Activated T-helper 1 cell treated with Interleukin-2 at 50 U/mL for 16 hours (primary cell): ENCODE results near the gene SCGB2A2.

Experiments
- DNase-seq: peaks from one replicate; pipeline ENCODE4 v3.0.0-alpha.2; 2020; ENCODE audit warnings: low read depth

SCGB2A2 gene

DNA sequence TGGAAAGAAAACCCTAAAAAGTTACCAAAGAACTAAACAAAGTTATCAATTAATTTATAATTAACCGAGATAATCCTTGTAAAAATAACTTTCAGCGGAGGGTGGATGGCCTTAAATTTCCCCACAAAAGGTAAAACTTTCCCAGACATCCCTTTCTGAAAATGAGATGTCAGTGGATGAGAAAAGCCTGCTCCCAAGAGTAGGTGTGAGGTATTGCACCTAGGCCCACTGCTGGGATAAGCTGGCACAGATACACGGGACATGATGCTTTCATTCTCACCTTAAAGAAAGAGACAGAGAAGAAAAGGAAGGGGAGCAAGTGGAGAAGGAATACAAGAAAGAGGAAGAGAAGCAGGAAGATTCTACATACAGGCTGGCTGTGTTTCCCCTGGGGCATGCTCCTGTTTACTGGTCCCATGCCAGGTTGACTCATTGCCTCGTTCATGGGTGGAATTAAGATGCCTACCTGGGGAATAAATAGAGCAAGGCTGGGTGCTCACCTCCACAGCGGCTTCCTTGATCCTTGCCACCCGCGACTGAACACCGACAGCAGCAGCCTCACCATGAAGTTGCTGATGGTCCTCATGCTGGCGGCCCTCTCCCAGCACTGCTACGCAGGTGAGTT is at the start of gene SCGB2A2:
SCGB2A2 (plus strand) TSS at position 505 of the 625 bp plus-strand sequence; CDS start at position 564, 59 bp downstream.
- DNase-seq = no peak

DNA sequence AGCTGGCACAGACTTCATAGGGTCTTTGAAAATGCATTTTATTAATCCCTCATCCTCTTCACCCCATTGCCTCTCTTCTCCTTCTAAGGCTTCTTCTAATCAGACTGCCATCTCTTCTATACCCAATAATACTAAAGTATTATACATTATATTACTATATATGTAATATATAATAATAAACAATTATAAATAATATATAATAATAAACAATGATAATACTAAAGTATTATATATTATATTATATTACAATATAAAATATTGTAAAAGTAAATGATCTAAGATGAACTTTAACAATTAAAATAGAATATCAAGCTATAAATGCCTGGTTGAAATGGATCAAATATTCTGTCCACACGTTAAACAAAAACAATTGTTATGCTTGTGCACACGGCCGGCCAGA is 48.5 kb upstream of the SCGB2A2 start:
- DNase-seq = no peak

DNA sequence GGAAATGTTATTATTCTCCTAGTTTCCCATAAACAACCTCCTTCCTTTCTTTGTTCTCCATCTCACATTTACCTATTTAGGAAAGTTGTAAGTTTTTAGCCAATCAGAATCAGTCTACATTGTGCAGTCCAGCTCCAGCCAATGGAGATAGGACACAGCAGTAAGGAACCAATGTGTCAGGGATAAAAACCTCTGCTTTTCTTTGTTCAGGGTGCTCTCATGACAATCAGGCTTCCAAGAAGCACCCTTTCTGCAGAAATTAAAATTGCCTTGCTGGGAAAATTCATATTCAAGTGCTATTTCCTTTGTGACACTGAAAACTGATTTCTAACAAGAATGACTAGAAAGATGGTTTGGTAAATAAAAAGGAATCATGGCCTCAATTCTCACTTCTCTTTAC is 46.9 kb upstream of the SCGB2A2 start:
- no peak for DNase-seq

DNA sequence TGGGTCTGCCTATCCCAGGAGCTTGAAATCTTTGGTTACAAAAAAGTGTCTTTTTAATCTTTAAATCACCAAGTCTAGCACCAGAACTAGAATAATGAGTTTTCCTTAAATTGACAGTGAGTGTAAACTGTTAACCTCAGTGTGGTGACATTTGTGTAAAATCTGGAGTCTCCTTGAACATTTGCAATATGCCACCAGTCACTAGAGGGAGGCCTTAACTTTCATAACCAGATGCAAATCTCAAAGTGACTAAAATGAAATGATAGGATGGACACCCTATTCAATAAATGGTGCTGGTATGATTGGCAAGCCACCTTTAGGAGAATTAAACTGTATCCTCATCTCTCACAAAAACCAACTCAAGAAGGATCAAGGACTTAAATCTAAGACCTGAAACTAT is 36.2 kb upstream of the SCGB2A2 start:
- no peak for DNase-seq

DNA sequence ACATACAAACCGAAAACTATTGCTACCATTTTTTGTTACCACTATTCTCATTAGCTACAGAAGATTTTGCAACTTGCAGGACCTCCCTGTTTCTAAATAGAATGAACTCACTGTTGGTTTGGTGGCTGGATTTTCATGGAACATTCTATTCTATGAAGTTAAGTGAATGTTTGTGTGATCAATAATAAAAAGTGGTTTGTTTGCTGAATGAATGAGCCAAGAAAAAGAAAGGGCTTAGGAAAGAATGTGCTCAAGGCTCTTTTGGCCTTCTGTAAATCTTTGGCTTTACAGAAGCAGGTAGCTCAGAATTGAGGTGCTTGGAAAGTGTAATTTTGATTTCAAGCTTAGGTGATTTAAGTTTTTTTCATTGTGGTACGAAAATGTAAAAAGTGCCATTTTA is 33.8 kb upstream of the SCGB2A2 start:
- no peak for DNase-seq

DNA sequence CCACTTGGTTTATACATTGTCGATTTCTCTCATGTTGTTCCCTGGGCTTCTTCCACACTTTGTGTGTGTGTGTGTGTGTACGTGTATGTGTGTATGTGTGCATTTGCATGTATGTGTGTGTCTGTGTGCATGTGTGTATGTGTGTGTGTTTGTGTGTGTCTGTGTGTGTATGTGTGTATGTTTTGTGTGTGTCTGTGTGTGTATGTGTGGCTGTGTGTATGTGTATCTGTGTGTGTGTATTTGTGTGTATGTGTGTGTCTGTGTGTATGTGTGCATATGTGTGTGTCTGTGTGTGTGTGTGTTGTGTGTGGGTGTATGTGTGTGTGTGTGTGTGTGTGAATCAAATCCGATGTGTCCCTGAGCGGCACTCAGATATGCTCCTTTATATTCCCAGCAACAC is 32.5 kb upstream of the SCGB2A2 start:
- DNase-seq = no peak

DNA sequence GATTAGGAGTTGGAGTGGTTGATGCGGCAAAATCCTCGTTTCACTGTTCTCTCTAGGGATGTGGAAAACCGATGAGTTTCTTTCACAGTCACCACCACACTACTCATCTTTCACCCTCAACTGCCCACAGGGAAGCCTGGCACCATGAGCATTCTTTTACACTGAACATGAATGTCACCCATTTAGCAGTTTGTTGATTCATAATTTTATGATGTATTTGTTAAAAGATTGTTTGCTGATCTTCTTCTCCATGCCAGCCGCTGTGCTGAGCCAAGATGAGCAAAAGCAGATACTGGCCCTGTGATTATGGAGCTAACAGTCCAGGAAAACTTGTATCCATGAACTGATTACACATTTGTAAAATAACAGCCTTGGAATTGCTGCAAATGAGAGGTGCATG is 31.8 kb upstream of the SCGB2A2 start:
- DNase-seq = no peak

DNA sequence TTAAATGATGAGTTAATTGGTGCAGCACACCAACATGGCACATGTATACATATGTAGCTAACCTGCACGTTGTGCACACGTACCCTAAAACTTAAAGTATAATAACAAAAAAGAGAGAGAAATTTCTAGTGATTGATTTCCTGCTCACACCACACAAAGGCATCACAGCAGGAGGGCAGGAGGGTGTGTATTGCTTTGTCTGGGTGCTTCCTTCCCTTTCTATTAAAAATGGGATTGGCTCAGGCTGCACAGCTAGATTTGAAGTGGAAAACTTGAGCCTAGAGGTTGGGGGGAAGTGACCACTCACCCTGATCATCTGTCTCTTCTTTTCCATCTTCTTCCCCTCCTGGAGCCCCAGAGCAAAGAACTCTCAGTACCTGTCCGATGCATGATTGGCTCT is 28.9 kb upstream of the SCGB2A2 start:
- no peak for DNase-seq

DNA sequence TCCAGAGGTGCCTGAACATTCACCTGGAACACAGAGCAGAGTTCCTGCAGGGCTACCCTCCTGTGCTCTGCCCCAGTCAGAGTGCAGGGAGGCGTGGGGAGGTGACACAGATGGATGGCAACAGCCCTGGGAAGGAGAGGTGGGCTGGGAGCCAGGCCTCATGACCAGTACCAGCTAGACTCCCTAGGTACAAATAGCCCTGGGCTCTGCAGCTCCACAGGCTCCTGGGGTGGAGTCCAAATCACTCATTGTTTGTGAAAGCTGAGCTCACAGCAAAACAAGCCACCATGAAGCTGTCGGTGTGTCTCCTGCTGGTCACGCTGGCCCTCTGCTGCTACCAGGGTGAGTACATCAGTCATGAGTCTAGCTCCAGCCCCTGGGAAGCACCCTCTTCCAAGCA is 27.9 kb upstream of the SCGB2A2 start, which contains the start of gene SCGB1D2:
SCGB1D2 (plus strand) TSS at position 219 of the 400 bp plus-strand sequence; CDS start at position 288, 69 bp downstream.
- DNase-seq = no peak

DNA sequence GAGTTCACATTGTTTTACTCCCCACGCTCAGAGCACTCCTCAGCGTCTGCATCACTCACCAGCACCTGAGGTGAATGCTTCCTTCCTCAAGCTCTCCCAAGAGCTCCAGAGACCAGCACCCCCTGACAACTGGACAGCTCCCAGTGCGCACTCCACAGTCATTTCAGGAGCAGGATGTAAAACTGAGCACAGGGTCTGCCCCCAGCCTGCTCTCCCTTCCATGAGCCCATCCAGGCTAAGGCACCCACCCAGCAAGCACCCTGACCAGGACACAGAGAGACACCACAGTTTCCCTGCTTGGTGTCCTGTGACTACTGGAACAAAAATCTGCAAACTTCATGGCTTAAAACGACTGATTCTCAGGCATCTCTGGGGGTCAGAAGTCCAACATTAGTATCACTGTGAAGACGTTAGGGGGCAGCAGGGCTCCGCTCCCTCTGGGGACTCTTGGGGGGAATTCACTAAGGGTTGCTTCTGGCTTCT is 24.6 kb upstream of the SCGB2A2 start:
- no peak for DNase-seq

DNA sequence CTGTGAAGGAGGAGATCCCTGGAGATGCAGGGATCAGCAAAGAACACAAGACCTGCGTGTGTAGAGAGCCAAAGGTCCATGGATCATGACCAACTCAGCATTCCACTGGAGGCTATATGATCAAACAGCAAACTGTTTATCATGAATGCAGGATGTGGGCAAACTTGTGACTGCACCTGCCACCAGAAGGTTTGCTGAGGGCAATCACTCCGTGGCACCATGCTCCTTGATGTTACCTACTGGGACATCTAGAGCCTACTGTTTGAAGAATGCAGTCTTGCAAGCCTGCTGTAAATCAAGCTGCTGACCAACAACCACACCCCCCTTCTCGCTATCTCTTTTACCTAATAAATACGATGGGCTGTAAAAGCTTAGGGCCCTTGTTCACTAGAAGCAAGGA is 18.3 kb upstream of the SCGB2A2 start:
- no peak for DNase-seq

DNA sequence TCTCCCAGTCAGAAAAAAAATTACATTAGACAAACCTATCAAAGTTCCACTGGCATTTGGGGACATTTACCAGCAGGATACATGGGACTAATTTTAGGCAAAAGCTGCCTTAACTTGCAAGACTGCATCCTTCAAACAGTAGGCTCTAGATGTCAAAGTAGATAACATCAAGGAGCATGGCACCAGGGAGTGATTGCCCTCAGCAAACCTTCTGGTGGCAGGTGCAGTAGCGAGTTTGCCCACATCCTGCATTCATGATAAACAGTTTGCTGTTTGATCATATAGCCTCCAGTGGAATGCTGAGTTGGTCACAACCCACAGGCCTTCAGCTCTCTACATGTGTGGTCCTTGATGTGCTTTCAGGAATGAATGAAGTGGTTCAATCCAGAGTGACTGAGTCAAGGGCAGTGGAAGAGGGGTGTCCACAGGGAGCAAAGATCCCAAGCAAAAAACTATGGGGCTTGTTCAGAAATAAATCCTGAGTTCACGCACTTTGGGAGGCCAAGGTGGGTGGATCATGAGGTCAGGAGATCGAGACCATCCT is 15.9 kb upstream of the SCGB2A2 start:
- DNase-seq = no peak

DNA sequence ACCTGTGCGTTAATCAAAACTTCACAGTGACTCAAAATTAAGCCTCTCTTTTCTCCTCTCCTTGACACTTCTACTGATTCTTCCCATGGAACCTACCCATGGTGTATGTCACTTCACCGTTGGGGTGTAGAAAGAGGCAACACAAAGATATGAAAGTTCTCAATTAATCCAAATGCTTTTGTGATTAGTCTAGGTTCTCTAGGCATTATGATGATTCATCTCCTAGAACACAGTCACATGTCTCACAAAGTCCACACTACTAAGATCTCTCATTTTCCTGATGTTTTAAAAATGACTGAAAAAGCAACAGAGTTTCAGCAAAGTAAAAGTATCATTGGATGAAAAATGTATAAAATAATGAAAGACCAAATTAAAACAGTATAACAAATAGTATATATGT is 13.7 kb upstream of the SCGB2A2 start:
- no peak for DNase-seq

DNA sequence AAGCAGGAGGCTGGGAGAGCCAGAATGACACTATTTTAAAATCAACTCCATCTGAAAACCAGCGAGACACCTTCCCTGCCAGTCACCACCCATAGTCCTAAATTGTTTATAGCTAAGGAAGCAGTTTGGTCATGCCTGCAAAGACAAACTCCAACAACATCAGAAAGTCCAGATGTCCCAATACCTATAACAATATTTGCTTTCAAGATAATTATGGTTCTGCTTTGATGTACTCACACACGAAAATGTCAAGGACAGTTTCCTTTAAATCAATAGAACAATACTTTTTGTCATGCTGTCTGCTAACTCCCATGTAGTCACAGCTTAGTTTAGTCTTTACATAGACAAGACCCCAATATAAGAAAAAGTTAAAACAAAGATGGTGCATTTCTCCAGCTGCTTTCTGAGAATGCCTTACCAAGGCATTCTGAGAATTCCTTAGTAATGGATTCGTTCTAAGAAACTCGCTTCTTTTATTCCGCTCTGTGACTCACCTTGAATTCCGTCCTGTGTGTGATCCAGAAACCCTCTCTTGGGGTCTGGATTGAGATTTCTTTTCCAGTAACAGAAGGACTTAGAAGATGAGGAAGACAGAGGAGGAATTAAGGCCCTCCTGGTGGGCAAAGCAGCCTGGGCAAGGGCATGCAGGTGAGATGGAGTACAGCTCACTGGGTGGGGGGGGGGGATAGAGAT is 9.6 kb upstream of the SCGB2A2 start:
- no peak for DNase-seq

DNA sequence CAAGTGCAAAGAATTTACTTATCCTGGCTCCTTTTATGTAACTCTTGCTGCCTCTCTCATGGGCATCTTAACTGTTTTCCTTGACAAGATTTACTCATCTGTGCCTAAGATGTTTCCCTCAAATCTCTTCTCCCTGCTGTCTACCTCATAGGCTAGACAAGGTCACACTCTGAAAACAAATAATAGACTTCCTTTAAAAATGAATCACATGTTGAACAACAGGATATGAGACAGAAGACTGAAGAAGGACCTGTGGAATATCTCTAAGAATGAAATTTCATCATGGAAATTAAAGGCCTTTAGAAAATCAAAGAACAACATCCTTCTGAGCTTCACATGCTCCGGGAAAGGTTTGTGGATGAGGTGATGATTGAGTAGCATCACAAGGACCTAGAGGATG is 6.0 kb upstream of the SCGB2A2 start:
- no peak for DNase-seq

DNA sequence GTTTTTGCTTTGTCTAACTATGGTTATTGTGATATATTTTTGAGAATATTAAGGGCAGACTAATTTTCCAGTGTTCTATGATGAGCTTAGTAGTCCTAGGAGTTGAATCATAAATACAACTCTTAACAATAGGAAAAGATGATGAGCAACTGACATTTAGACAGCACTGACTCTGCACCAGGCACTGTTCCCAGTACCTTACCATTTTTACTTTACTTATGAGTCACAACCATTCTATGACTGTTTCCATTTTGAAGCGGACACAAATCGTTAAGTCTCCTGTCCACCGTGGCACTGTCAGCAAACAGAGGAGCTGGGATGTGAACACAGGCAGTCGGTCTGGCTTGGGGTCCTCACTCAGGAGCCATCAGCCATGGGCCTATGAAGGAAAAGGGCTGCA is 3.4 kb upstream of the SCGB2A2 start:
- no peak for DNase-seq

DNA sequence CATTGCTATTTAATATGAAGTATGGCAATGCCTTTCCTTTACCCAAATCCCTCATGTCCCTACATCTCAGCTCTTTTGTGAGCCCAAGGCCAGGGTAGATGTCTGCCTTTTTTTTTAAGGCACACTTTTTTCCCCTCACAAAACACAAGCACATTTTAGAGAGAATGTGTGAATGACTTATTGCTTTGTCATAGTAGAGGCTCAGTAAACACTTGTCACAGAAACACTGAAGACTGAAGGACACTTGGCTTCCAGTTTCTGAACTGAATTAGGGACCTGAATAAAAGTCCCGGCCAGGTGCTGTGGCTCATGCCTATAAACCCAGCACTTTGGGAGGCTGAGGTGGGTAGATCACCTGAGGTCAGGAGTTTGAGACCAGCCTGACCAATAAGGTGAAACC is 2.9 kb upstream of the SCGB2A2 start:
- no peak for DNase-seq

DNA sequence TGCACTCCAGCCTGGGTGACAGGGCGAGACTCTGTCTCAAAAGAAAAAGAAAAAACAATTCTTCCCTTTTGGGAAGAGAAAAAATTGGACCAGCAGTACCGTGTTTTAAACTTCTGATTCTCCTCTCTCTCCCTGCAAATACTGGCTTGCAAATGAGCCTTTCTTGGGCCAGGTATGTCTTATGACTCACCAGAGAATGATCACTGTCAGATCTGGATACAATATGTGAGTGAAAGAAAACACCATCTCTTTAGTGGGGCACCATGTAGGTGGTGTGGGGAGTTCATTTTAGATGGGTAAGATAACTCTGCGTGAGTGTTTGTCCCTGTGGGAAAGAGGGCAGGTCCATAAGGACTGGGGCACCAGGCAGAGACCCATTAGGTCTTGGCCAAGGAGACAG is 2.4 kb upstream of the SCGB2A2 start:
- no peak for DNase-seq

DNA sequence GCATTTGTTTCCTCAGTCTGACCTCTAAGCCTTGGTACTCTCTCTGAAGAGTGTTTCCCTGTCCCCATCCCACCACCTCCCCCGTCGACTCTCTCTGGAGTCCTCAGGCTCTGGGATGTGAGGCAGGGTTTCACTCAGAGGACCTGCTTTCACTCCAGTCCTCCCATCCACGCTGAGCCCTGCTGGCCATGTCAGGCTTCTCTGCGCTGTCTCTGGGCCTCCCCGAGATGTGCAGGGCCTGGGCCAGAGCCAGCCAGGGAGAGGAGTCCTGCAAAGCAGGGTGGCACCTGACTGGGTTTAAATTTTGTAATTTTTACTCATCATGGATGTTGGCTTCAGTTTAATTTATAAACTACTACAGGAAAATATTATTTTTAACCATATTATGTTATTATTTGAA is 3.3 kb downstream of the SCGB2A2 start:
- DNase-seq = no peak

DNA sequence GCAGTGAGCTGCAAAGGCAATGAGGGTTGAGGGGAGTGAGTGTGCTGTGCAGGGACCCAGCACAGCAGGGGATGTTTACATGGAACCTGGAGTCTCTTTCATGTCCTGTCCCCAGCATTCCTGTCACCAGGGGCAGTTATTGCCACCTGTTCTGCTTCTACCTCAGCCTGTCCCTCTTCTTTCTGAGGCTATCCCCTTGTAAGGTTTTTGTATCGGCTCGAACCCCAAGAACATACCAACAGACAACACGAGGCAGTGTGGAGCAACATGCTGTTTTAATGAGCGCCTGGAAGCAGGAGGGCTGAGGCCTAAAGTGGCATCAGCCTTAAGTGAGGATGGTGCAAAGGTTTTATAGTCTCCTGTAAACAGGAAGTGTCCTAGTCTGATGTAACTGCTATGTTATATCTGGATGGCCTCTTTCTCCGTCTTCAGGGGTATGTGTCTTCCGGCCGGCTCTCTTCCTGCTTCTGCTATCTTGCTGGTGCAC is 3.9 kb downstream of the SCGB2A2 start:
- DNase-seq = no peak

DNA sequence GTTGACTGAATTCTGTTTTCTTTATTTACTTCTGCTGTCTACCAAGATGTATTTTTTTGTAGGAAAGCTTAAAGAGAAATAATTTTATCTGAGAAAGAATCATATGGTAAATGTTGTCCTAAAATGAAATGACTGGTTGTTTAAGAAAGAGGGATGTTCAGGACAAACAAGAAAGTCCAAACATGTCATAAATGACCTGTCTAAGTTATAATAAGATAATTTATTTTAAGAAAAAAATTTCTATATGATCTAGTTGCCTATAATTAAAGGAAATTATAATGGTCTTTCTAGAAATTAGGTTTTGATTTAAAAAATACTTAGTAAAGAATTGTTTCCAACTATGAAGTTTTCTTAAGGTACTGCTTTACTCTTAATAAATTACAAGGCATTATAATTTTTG is 10.5 kb downstream of the SCGB2A2 start:
- no peak for DNase-seq

DNA sequence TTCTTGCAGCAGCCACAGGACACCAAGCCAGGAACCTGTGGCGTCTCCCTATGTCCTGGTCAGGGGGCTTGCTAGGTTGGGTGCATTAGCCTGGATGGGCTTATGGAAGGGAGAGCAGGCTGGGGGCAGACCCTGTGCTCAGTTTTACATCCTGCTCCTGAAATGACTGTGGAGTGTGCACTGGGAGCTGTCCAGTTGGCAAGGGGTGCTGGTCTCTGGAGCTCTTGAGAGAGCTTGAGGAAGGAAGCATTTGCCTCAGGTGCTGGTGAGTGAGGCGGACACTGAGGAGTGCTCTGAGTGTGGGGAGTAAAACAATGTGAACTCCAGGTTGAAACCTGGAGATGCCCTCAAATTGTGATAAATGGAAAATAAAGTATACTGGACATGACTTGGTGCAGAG is 25.5 kb downstream of the SCGB2A2 start:
- DNase-seq = no peak

DNA sequence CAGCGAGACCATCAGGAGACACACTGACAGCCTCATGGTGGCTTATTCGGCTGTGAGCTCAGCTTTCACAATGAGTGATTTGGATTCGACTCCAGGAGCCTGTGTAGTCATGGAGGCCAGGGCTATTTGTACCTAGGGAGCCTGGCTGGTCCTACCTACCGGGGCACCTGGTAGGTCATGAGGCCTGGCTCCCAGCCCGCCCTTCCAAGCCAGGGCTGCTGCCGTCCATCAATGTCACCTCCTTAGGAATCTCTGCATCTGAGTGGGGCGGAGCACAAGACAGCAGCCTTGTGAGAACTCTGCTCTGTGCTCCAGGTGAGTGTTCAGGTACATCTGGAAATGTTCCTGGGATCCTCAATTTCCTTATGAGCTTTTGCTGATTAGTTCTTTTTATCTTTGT is 29.0 kb downstream of the SCGB2A2 start, which contains the start of gene SCGB1D4:
SCGB1D4 (minus strand) TSS at position 101 of the 400 bp plus-strand sequence; CDS start at position 36, 65 bp downstream.
- no peak for DNase-seq
